Endothelial cell of umbilical vein (primary cell): ENCODE results near the gene PROZ. TPM values are rescaled to one million over a fixed set of nuclear protein-coding genes. Genes with fewer than 3 reads are reported as not detected.

Source experiments
- BruUV-seq: library from RNA; stranded (reverse); fragments of 400-500 nt; replicated peaks from 2 replicates; lab custom pipeline; 2021; lab: Mats Ljungman, UMichigan
- CTCF ChIA-PET: fragments of 300-600, 350-600 bp; sonication (Branson Sonifier 250); formaldehyde crosslinking; loops from one replicate; lab custom pipeline; 2021; ENCODE audit warnings: antibody characterized with exemption, inconsistent platforms; lab: Charles Lee
- POLR2A ChIA-PET: fragments of 300-600, 350-600 bp; sonication (Branson Sonifier 250); formaldehyde crosslinking; loops from one replicate; lab custom pipeline; 2021; ENCODE audit warnings: antibody characterized with exemption, inconsistent platforms; lab: Charles Lee
- DNase-seq: peaks from one replicate; pipeline ENCODE4 v3.0.0-alpha.2; 2011; ENCODE audit warnings: low read depth, low spot score
- FAIRE-seq: peaks from 2 replicates; lab custom pipeline; 2011; peaks lifted over from hg19 to GRCh38; lab: Jason Lieb, UNC
- H2AFZ ChIP-seq: 2 replicates; pipeline ENCODE4 v1.6.0; 2012; ENCODE audit warnings: low read depth, low read length, control low read depth, inconsistent platforms
- H3K27ac ChIP-seq: 2 replicates; pipeline ENCODE4 v1.5.1; 2011; ENCODE audit warnings: low read depth, mild to moderate bottlenecking, control low read depth, low read length, moderate library complexity; ENCODE audit not compliant: insufficient read depth
- H3K27me3 ChIP-seq, 2 experiments: 2 replicates each; pipeline versions ENCODE4 v1.6.0 to v1.6.1; 2011; ENCODE audit warnings: low read length in 2 of 2, mixed read lengths in 1 of 2; ENCODE audit not compliant: control insufficient read depth in 2 of 2, insufficient read depth in 2 of 2
- H3K36me3 ChIP-seq, 2 experiments: 2 replicates in 1 of 2; 3 replicates in 1 of 2; pipeline ENCODE4 v1.5.1; 2011; ENCODE audit warnings: low read length in 2 of 2, mild to moderate bottlenecking in 1 of 2, moderate library complexity in 1 of 2; ENCODE audit not compliant: control insufficient read depth in 2 of 2, insufficient read depth in 2 of 2; ENCODE audit errors: extremely low read depth in 1 of 2
- H3K4me1 ChIP-seq: 3 replicates; pipeline ENCODE4 v1.5.1; 2011; ENCODE audit warnings: mild to moderate bottlenecking, low read length; ENCODE audit not compliant: control insufficient read depth, insufficient read depth; ENCODE audit errors: extremely low read depth
- H3K4me2 ChIP-seq: 2 replicates; pipeline ENCODE4 v1.6.1; 2011; ENCODE audit warnings: low read length, control low read depth, mixed read lengths; ENCODE audit not compliant: insufficient read depth
- H3K4me3 ChIP-seq, 3 experiments: fragments of 200-600 bp in 1 of 3; sonication (generic), shearing (Covaris generic) in 1 of 3; replicated peaks in 1 of 3; 2 replicates each; pipeline ENCODE4 v1.5.1; 2011 to 2016; ENCODE audit warnings: control low read depth in 3 of 3, low read length in 3 of 3, mild to moderate bottlenecking in 2 of 3, inconsistent platforms in 1 of 3, low read depth in 1 of 3, moderate library complexity in 1 of 3; ENCODE audit not compliant: insufficient read depth in 1 of 3
- H3K79me2 ChIP-seq: 2 replicates; pipeline ENCODE4 v1.6.0; 2012; ENCODE audit warnings: low read length, inconsistent platforms; ENCODE audit not compliant: control insufficient read depth, insufficient read depth
- H3K9ac ChIP-seq: replicated peaks from 2 replicates; pipeline ENCODE3; 2011; ENCODE audit warnings: low read length, control low read depth; ENCODE audit not compliant: insufficient read depth; ENCODE audit errors: extremely low read depth
- H3K9me1 ChIP-seq: replicated peaks from 3 replicates; pipeline ENCODE4 v1.6.0; 2011; ENCODE audit warnings: mild to moderate bottlenecking, low read length; ENCODE audit not compliant: control insufficient read depth, insufficient read depth; ENCODE audit errors: extremely low read depth
- H3K9me3 ChIP-seq: replicated peaks from 2 replicates; pipeline ENCODE4 v1.5.1; 2012; ENCODE audit warnings: low read length, inconsistent platforms; ENCODE audit not compliant: control insufficient read depth, insufficient read depth
- H4K20me1 ChIP-seq: replicated peaks from 2 replicates; pipeline ENCODE3; 2011; ENCODE audit warnings: mild to moderate bottlenecking, low read length; ENCODE audit not compliant: control insufficient read depth, insufficient read depth; ENCODE audit errors: extremely low read depth
- EZH2 ChIP-seq: IDR thresholded peaks from 2 replicates; pipeline ENCODE4 v1.6.1; 2012; ENCODE audit warnings: borderline replicate concordance, low read depth, mild to moderate bottlenecking, moderate library complexity, low read length, inconsistent platforms; ENCODE audit not compliant: severe bottlenecking
- FOS ChIP-seq: IDR thresholded peaks from 2 replicates; pipeline ENCODE4 v1.6.1; 2011; ENCODE audit warnings: mild to moderate bottlenecking, low read length, moderate library complexity, borderline replicate concordance; ENCODE audit not compliant: insufficient read depth
- GATA2 ChIP-seq: IDR thresholded peaks from 2 replicates; pipeline ENCODE4 v1.7.0; 2011; ENCODE audit warnings: low read depth, mild to moderate bottlenecking, moderate library complexity, mixed read lengths, low read length; ENCODE audit not compliant: insufficient read length, insufficient read depth
- JUN ChIP-seq: IDR thresholded peaks from 2 replicates; pipeline ENCODE4 v1.6.1; 2011; ENCODE audit warnings: borderline replicate concordance, low read depth; ENCODE audit not compliant: insufficient read length, insufficient read depth
- POLR2AphosphoS5 ChIP-seq: IDR thresholded peaks from 2 replicates; pipeline ENCODE4 v1.6.1; 2012; ENCODE audit warnings: low read depth, mild to moderate bottlenecking, control low read depth, low read length, moderate library complexity; ENCODE audit not compliant: insufficient read depth
- dilution Hi-C: fragments of 300-500 bp; cut with MboI; formaldehyde crosslinking; loops from one replicate; pipeline ENCODE4 v1.15.0; 2019; ENCODE audit warnings: low sequenced_read_pairs; ENCODE audit not compliant: extremely low pct_ligation_motif_present
- intact Hi-C: fragments of 100-400 bp; cut with micrococcal nuclease; formaldehyde crosslinking; loops from one replicate; pipeline ENCODE4 v1.10.0; 2022
- polyA plus RNA-seq, 4 experiments: library from polyadenylated mRNA; depleted of rRNA in 3 of 4; stranded (reverse) in 3 of 4; unstranded in 1 of 4; fragments of >200 nt; gene quantifications; 2 replicates each; pipeline versions ENCODE4 v1.2.1 to v1.2.3, GENCODE V29; 2011 to 2012; ENCODE audit warnings: missing spikeins in 1 of 4
- total RNA-seq: library from RNA; stranded (reverse); gene quantifications from 2 replicates; pipeline ENCODE4 v1.2.3, GENCODE V29; 2021
- TF ChIP-seq, protein P1 (sequence below): IDR thresholded peaks from 2 replicates; pipeline ENCODE4 v1.6.1; 2011; ENCODE audit not compliant: insufficient read depth, insufficient read length
- TF ChIP-seq, protein P2 (sequence below), 2 donors: IDR thresholded peaks; 1 replicate in 1 of 2; 2 replicates in 1 of 2; pipeline ENCODE4 v1.5.1; 2011; ENCODE audit warnings: low read length in 2 of 2, mild to moderate bottlenecking in 2 of 2, moderate library complexity in 2 of 2, control low read depth in 1 of 2, inconsistent platforms in 1 of 2, low read depth in 1 of 2; ENCODE audit not compliant: insufficient read depth in 1 of 2; ENCODE audit errors: extremely low read depth in 1 of 2

The PROZ gene
- total and polyA plus RNA-seq, 2 donors (not counting 3 experiments of a cell fraction or from before 2014, with no cell fraction given): not detected

DNA sequence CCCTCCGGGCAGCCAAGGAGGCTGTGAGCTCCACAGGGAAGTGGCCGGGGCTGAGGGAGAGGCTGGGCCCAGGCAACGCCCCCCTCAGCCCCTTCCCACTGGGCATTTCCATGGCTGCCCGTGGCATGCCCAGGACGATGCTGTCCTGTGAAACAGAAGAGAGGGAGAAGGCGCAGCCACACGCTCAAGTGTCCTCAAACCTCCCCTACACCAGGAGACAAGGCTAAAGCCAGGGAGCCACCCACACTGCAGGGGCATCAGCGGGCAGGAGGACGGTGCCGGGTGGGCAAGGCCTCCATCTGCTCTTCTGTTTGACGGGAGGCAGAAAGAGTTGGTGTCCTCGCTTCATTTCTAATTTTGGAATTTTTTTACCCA lies 14.2 kb upstream of the PROZ start:
- H3K9me3 ChIP-seq: no peaks in the 10 kb centered on the region
- H4K20me1 ChIP-seq: no peaks in the 10 kb centered on the region
- H3K9me1 ChIP-seq: no peaks in the 10 kb centered on the region
- POLR2A ChIA-PET: no interaction called here
- H2AFZ ChIP-seq: no peak overlapping the region
- no peak for TF ChIP-seq POLR2AphosphoS5
- TF ChIP-seq, protein P1, sequence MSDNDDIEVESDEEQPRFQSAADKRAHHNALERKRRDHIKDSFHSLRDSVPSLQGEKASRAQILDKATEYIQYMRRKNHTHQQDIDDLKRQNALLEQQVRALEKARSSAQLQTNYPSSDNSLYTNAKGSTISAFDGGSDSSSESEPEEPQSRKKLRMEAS: no peak
- no peak for TF ChIP-seq JUN
- no peak for TF ChIP-seq GATA2
- TF ChIP-seq, protein P2, sequence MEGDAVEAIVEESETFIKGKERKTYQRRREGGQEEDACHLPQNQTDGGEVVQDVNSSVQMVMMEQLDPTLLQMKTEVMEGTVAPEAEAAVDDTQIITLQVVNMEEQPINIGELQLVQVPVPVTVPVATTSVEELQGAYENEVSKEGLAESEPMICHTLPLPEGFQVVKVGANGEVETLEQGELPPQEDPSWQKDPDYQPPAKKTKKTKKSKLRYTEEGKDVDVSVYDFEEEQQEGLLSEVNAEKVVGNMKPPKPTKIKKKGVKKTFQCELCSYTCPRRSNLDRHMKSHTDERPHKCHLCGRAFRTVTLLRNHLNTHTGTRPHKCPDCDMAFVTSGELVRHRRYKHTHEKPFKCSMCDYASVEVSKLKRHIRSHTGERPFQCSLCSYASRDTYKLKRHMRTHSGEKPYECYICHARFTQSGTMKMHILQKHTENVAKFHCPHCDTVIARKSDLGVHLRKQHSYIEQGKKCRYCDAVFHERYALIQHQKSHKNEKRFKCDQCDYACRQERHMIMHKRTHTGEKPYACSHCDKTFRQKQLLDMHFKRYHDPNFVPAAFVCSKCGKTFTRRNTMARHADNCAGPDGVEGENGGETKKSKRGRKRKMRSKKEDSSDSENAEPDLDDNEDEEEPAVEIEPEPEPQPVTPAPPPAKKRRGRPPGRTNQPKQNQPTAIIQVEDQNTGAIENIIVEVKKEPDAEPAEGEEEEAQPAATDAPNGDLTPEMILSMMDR (IDR thresholded peaks at IDR 0.05; ENCODE audit: extremely low read depth in 1 of 2, insufficient read depth in 1 of 2, low read depth in 1 of 2, low read length in 2 of 2): no peak
- TF ChIP-seq FOS: no peak
- no peak for TF ChIP-seq EZH2
- no peaks in the 10 kb centered on the region for H3K79me2 ChIP-seq
- no peak overlapping the region for H3K4me2 ChIP-seq
- FAIRE-seq (no peak), DNase-seq (no peak)
- CTCF ChIA-PET: no interaction called here
- H3K36me3 ChIP-seq: no peaks in the 10 kb centered on the region
- dilution Hi-C loops (no loop called here), intact Hi-C loops (no loop called here)
- peaks cover 0 to 2% of the 10 kb centered on the region in 2 experiments for H3K27me3 ChIP-seq
- H3K4me3 ChIP-seq: no peak overlapping the region
- no peak overlapping the region for H3K9ac ChIP-seq
- H3K27ac ChIP-seq: no peak overlapping the region
- no peaks in the 10 kb centered on the region for H3K4me1 ChIP-seq
- BruUV-seq: no TSS peak
